ENCODE data around the gene C1S.

C1S gene

DNA sequence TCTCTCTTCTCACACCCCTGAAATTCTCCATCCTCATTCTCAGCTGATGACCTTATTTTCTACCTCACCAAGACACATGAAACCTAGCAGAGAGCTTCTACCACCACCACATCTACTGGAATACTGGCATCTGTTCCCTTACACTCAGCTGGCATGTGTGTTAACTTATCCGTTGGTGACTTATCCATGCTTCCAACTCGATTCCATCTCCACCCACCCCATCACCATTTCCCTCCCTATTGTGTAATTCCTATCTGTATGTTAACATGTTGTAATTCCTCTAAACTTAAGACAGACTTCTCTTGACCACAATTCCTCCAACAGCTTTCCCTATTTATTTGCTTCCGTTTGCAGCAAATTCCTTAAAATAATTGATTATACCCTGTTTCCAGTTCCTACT, 15.4 kb downstream of the C1S start:
- DNase-seq (ENCODE audit: low read depth) = no peak

DNA sequence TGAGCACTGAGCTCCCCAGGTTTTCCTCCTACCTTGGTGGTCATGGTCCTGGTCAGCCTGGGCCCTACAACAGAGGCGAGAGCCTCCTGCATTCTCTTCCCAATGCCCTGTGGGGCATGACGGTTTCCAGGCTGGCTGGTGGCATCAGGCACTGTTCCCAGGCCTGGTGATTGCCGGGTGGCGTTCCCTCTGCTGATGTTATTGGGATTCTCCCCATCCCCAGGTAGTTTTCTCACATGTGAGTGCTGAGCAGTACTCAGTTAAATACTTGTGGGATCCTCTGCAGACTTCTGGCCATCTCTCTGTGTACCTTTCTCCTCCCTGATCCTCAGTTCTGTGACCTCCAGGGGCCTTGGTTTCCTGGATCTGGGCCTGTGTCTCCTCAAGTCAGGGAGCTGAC, 16.0 kb downstream of the C1S start:
- no peak for DNase-seq (ENCODE audit: low read depth)

DNA sequence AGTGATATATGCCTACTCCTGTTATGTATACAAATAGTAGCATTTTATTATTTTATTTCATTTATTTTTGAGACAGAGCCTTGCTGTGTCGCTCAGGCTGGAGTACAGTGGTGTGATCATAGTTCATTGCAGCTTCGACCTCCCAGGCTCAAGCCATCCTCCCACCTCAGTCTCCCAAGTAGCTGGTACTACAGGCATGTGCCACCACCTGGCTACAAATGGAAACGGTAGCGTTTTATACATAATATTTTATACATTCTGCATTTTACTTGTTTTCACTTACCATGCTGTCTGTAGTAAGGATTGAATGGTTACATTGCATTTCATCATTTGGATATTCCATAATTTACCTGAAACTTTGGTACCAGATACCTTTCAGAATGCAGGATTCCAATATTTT, 17.6 kb downstream of the C1S start:
- DNase-seq (ENCODE audit: low read depth) = no peak

DNA sequence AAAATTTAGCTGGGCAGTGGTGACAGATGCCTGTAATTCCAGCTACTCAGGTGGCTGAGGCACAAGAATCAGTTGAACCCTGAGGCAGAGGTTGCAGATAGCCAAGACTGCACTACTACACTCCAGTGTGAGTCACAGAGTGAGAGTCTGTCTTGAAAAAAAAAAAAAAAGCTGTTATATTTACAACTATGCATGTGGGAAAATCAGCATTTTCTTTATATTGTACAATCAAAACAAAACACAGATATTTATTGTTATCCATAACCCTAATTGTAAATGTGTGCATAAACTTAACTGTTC, 19.3 kb downstream of the C1S start:
- DNase-seq (ENCODE audit: low read depth) = no peak

DNA sequence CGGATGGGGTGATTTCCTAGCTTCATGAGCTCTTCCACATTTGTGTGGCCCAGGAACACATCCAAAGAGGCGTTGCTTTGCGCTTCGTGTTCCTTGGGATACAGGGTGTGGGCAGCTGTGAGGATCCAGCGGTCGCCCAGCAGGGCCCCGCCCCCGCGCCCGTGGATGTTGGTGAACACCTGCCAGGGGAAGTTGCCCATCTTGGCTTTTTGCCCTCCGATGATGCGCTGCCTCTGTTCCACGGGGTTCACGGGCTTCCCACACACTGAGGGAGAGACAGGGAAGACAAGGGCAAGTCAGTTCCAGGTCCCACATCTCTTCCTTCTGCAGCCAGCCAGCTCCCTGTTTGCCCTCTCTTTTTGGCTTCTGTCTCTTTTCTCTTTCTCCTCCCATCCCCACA, 20.5 kb downstream of the C1S start:
- no peak for DNase-seq (ENCODE audit: low read depth)

DNA sequence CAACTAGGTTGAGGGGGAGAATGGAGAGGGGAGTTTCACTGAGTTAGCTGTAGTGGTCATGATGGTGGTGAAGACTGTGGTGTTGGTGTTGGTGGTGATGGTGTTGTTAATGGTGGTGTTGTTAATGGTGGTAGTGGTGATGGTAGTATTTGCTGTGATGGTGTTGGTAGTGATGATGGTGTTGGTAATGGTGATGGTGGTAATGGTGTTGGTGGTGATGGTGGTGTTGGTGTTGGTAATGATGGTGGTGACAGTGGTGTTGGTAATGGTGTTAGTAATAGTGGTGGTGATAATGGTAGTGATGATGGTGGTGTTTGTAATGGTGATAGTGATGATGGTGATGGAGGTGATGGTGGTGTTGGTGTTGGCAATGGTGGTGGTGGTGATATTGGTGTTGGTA, 22.6 kb downstream of the C1S start:
- no peak for DNase-seq (ENCODE audit: low read depth)

DNA sequence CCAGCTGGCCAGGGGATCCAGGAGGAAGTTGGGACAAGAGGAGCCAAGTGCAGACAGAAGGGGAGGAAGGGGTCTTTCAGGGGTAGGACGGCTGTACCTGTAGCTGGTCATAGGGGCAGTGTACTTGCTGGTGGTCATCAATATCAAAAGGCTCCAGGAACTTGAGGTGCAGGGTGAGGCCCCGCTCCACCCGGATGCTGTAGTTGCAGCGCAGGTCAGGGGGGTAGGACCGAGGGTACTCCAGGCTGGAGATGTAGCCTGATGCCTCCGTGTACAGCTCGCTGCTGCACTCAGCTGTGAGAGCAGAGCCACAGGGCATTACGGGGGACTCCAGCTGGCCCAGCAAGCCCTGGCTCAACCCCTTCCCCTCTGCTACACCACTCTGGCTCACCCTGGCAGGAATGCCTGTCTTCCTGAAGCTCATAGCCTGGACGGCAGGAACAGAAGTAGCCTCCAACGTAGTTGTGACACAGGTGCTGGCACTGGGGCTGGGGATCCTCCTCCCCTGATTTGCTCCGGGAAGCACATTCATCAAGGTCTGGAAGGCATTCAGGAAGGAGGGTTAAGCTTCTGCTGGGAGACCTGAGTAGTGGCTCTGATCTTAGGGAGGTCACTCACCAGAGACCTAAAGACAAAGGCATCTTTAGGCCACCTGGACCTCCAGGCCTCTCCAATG, 28.8 kb downstream of the C1S start:
- DNase-seq (ENCODE audit: low read depth) = no peak

DNA sequence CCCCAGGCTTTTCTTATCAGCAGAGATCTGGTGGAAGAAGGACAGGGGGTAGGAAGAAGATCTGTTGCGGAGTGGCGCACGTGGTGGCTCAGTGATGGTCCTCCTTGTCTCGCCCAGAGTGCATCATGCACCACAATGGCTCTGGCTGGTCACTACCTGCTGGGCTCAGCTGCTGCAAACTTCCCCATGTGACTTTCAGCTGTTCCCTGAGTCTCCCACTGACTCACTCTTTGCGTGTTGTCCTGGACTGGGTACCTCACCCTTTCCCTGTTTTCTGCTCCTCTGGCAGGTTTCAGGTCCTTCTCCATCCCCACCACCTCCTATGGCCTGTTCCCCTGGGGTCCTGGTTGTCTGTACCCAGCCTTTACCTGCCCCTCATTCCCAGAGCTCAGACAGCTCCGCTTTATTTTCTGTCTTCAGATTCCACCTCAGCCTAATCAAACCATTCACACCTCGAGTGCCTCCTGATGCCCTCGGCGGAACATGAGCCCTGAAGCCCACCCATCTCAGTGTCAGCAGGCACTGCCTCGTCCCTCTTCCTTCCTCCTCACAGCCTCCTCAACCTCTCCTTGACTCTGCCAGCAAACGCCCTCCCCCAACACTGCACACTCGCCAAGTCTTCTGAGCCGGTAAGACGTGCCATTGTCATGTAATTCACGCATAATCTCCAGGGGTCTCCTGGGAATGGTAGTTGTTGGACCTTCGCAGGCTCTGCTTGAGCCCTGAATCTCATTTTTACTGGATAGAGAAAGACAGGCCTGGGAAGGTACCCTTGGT, 29.9 kb downstream of the C1S start:
- DNase-seq (ENCODE audit: low read depth) = no peak

DNA sequence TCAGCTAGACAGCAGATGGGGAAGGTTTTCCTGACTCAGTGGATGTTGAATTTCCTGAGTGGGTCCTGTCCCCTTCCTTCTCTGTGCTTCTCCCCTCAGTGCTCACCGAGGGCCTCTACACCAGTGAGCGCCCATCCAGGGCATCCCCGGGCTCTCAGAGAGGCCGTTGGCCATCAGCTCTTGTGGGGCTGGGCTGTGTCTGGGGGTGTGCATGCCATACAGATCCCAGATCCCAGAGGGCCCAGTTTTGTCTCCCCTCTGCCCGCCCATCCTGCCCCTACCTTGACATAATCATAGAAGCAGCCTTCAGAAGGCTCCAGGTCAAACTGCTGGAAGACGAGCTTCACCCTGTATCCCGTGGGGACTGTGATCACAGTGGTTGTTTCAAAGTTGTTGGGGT, 30.7 kb downstream of the C1S start:
- no peak for DNase-seq (ENCODE audit: low read depth)

DNA sequence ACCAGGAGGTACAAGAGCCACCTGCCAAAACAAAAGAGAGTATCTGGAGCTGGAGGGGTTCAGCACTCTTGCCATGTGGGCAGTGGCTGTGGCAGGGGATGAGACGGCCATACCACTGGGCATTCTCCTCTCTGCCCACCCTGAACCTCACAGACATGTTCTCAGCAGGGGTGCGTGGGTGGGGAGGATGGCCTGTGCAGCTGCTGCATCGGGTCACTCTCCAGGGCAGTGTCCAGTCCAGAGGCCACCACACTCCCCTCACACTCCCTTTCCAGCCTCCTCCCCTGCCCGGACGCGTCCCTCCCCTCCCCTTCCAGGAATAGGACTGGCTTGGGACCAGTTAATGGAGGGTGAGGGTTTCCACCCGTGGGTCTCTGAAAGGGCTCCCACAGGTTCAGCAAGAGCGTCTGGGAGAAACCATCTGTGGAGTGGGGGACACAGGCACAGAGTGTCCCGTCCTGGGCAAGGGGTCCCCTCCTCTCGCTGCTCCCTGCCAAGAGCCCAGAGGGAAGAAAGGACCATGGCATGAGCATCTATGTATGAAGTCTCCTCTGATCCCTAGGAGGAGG, 31.2 kb downstream of the C1S start:
- no peak for DNase-seq (ENCODE audit: low read depth)

DNA sequence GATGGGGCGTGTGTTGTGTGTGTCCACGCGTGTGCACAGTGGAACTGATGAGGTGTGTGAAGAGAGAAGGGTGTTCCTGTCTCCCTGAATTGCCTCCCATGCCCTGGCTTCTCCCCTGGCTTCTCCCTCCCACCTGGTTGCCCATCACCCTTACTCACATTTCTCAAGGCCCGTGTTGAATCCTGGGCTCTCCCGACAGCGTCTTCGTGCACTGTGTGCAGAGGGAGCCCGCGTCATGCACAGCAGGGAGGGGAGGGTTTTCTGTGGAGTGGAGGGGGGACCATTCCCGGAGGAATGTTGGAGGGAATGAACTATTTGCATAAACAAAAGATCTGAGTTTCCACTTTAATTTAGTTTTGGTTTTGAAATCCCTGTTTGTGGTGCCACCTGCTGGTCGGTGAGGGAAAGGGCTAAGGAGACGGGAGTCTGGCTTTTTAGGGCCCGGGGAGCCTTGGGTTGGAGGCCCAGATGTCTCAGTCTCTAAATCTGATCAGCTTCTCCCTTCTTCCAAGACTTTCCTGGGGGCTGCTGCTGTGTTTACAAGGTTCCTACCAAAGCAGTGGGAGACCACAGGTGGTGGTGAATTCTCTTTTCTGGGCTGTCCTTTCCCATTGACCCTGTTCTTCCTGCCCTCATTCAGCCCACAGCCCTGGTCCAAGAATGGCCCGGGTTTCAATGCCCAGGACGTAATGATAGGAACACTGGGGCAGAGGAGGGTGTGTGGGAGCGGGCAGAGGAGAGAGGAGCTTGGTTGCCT, 31.9 kb downstream of the C1S start, which contains the start of gene C1R:
C1R (minus strand) TSS at position 217 of the 757 bp plus-strand sequence; CDS start at position 160, 57 bp downstream.
- DNase-seq (ENCODE audit: low read depth) = peak; percentile 46

DNA sequence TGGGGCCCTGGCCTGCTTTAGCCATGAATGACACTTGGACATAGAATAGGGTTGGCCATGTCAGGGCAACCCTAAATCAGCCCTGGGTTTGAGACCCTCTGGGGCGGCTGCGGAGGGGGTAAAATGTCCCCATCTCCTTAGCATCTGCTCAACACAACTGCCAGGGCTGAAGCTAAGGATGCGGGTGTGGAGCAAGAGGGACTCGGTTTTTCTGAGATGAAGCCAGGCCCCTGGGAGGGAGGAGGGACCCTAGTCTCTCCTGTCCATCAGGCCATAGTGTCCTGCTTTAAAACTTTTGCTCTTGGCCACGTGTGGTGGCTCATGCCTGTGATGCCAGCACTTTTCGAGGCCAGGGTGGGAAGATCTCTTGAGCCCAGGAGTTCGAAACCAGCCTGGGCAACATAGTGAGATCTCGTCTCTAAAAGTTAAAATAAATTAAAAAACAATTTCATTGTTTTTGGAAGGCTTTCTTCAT, 32.5 kb downstream of the C1S start:
- no peak for DNase-seq (ENCODE audit: low read depth)

DNA sequence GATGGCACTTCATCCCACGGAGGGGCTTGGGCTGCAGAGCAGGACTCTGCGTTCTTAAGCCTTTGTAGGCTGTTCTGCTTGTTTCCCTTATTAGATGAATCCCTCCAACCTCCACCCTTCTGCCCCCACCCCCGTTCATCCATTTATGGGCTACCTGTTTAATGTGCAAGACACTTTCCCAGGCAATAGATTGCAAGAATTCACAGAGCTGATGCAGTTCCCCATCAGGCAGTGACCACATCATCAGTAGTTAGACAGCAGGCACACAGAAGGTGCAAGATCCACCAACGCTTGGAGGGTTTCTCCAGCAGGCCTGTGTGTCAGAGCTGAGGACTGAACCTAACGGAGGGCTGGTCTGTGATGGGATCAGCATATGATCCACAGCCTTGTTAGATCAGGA, 33.0 kb downstream of the C1S start:
- no peak for DNase-seq (ENCODE audit: low read depth)

DNA sequence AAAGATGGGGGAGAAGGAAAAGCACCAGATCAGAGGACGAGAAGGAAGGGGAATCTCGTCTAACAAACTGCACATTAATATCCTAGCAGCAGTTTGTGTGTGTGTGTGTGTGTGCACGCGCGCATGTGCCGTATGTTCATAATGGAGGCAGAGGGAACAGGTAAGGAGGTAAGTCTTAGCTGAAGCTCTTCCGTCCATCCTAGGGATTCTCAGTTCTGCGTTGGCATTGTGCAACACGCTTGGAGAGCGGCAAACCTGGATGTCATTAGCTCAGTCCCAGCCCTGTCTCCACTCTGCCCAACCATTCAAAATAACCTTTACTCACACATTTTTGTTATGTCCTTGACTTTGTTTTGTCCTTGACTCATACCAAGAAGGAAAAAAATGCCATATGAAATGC, 33.4 kb downstream of the C1S start:
- DNase-seq (ENCODE audit: low read depth) = no peak

DNA sequence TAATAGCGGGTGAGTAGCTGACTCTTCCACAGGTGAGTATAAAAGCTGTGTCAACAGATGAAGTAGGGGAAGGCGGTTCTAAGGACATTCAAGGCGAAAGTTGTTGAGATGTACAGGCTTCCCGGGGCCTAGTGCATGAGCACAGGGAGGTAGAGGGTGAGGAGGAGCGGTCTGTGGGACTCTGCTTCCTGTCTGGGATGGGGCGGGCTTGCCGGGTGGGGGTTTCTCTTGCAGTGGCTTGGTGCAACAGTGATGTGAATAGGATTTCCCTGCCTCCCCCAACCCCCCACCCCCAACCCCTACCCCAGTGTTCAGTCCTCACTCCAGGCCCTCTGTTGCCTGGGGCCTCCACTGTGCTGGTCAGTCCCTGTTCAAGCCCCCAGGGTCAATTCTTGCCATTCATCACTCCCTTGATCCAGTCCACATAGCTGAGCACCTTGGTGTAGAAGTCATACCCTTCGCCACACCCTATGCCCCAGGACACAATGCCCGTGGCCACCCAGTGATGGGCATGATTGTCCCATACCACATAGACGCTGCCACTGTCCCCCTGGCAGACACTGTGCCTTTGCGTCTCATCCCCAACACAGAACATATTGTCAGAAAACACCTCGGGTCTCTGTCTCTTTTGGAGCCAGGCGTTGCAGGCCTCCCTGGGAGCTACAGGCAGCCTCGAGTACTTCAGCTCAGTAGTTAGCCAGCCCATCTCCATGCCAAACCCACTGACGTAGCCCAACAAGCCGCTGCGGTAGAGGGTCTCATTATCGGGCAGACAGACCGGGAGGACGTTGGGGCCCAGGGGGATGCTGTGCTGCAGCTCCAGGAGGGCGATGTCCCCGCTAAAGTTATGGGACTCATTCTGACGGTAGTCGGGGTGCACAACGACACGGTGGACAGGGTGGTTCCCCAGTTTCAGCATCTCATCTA, 35.8 kb downstream of the C1S start:
- no peak for DNase-seq (ENCODE audit: low read depth)

DNA sequence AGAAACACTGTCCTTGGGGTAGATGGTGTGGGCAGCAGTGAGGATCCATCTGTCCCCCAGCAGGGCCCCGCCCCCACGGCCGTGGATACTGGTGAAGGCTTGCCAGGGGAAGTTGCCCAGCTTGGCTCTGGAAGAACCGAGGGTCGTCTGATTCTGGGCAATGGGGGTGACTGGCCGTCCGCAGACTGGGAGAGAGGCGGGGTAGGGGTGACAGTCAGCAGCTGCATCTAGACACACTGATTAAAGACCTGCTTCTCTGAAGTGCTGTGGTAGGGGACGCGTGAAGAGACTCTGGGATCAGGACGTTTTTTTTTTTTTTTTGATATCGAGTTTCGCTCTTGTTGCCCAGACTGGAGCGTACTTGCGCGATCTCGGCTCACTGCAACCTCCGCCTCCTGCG, 36.5 kb downstream of the C1S start:
- no peak for DNase-seq (ENCODE audit: low read depth)

DNA sequence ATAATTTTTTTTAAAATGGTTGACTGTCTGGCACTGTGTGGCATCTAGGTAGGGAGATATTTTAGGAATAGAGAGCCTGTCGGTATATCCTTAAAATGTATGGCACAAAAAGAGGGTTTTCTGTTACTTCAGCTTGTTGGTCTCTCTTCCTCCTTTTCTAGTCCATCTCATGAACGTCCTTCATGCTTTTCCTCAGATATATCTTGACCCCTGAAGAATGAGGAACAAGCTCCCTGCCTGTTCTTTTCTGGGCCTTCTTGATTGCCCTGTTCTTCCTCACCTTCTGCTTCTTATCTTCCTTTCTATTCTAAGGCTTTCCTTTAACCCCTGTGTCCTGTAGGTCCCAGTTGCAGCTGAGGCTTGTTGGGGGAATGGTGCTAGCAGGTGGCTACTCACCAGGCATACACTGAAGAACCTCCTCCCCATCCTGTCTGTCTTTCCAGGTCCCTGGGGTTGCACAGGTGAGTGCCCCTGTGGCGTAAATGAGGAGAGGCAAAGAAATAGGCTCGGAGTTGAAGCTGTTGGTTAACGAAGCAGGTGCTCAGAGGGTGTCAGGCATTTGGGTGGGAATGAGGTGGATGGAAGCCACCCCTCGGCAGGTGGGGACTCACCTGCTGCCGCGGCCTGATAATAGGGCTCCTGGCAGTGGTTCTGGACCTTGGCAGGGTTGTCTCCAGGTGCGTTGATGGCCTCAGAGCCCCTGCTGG, 38.9 kb downstream of the C1S start:
- DNase-seq (ENCODE audit: low read depth) = no peak

DNA sequence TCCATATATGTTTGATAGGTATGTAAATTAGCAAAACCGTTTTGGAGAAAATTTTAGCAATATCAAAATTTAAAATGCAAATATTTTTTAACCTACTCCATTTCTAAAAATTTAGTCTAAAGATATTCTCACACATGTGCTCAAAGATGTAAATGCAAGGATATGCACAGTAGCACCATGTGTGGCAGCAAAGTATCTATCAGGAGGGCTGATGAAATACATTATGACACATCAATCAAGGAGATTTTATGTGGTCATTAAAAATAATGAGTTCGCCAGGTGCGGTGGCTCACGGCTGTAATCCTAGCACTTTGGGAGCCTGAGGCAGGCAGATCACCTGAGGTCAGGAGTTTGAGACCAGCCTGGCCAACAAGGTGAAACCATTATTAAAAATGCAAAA, 39.7 kb downstream of the C1S start:
- no peak for DNase-seq (ENCODE audit: low read depth)

DNA sequence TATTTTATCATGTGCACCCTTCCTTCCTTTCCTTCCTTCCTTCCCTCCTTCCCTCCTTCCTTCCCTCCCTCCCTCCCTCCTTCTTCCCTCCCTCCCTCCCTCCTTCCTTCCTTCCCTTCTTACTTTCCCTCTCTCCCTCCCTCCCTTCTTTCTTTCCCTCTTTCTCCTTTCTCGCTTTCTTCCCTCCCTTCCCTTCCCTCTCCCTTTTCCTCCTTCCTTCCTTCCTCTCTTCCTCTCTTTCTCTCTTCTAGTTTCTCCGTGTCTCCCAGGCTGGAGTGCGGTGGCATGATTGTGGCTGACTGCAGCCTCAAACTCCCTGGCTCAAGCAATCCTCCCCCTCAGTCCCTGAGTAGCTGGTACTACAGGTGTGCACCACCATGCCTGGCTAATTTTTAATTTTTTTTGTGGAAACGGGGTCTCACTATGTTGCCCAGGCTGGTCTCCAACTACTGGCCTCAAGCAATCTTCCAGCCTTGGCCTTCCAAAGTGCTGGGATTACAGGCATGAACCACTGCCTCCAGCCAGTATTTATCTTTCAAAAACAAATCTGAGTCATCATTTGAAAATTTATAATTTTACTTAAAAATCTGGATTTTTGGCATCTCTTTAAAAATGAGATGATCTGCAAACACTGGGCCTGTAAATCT, 40.7 kb downstream of the C1S start:
- no peak for DNase-seq (ENCODE audit: low read depth)

DNA sequence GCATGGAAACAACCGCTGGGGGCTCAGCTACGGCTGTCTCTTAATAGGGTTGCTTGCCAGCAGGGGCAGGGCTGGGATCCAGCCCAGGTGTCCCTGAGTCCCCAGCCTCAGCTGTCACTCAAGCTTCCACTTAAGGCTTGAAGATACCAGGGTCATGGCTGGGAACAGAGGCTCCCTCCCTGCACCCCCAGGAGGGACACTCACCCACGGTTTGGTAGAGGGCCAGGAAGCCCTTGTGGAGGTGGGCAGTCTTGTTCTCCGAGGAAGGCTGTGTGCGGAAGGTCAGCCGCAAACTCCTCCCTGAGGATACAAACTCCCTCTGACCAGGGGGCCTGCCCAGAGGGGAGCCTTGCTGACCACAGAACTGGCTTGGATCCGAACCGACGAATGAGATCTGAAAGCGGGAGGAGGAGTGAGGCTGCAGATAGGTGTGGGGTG, 41.2 kb downstream of the C1S start:
- DNase-seq (ENCODE audit: low read depth) = no peak

Measured in stimulated activated CD8-positive, alpha-beta memory T cell treated with anti-CD3 and anti-CD28 coated beads, Interleukin-15, amount 100 ng/mL, for 1 hour (primary cell).